GM18951 (cell line): ENCODE measurements around the gene SPI1.

ENCODE experiments used
- POLR2A ChIP-seq: IDR thresholded peaks from 4 replicates; pipeline ENCODE4 v1.6.1; 2011; ENCODE audit warnings: mild to moderate bottlenecking; ENCODE audit not compliant: insufficient read length, insufficient read depth; ENCODE audit errors: extremely low read depth
- in situ Hi-C: fragments of 300-500 bp; cut with MboI; formaldehyde crosslinking; loops from one replicate; pipeline ENCODE4 v1.12.0; 2022; ENCODE audit warnings: low sequenced_read_pairs, mixed read lengths, inconsistent platforms; ENCODE audit not compliant: unreplicated experiment

The SPI1 gene

GRCh38 chr11:47356129-47356997 is 22.0 kb downstream of the SPI1 start:
- no peak for TF ChIP-seq POLR2A

DNA sequence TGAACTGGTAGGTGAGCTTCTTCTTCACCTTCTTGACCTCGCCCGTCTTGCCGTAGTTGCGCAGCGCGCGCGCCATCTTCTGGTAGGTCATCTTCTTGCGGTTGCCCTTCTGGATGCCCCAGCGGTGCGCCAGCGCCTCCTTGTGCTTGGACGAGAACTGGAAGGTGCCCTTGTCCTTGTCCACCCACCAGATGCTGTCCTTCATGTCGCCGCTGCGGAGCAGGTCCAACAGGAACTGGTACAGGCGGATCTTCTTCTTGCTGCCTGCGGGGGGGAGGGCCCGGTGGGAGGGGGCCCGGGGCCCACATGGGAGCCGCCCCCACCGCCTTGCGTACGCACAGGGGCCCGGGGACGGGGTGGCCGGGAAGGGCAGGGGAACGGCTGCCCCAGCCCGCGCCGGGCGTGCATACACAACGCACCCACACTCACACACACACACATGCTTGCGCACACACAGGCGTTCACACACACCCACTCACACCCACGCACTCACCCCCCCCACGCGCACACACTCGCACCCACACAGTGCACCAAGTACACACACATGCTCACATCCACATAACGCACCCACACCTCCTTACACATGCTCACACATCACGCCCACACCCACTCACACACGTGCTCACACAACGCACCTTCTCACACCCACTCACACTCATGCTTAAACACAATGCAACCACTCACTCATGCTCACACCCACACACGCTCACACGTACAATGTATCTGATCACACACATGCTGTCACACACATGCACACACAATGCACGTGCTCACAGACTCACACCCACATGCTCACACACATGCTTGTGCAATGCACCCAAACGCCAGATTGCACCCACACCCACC is 22.8 kb downstream of the SPI1 start:
- no peak for TF ChIP-seq POLR2A
- in situ Hi-C loops = no loop called here

More at GRCh38 chr11:47356129-47356997, 22.0 kb downstream of the SPI1 start:
- in situ Hi-C loops = no loop called here

- in situ Hi-C loops = no loop called here
- no peak for TF ChIP-seq POLR2A
Observed at GRCh38 chr11:47354913-47355282, 23.4 kb downstream of the SPI1 start.

DNA sequence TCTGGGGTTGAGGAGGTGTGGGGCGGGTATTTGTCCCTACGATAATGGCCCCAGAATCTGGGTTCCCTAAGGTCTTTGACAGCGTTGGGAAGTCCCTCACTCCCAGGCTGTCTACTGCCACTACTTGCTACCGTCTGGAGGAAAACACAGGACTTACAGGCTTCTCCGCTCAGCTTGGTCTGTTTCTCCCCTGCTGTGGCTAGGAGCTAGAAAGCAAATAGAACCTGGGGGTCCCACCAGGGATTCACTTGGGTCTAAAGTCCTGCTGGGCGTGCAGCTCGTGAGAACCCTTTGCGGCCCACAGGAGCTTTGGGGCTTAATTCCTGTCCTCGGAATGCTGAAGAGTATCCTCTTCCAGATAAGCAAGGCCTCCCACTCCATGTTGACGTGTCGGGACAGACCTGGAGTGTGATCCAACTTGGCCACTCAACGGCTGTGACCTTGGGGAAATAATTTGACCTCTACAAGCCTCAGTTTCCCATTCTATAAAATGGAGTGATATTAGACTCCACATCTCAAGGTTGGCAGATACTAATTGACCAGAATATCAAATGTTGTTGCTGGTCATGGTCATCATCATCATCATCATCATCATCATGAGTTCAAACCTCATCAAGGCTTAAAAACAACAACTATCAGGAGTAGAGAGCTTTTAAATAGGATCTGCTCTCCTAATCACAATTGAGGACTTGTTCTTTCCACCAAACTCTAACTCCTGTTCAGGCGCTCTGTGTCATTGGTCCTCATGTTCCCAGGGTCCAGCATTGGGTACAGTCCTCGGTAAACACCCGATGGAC is 24.2 kb downstream of the SPI1 start:
- in situ Hi-C loops = no loop called here
- TF ChIP-seq POLR2A = no peak

GRCh38 chr11:47352556-47352955 is 25.8 kb downstream of the SPI1 start, which contains the start of gene MYBPC3:
TSS of gene MYBPC3 (minus strand) at chr11:47352702. CDS start at chr11:47352647, 55 bp downstream.
- no peak for TF ChIP-seq POLR2A
- in situ Hi-C loops = no loop called here

DNA sequence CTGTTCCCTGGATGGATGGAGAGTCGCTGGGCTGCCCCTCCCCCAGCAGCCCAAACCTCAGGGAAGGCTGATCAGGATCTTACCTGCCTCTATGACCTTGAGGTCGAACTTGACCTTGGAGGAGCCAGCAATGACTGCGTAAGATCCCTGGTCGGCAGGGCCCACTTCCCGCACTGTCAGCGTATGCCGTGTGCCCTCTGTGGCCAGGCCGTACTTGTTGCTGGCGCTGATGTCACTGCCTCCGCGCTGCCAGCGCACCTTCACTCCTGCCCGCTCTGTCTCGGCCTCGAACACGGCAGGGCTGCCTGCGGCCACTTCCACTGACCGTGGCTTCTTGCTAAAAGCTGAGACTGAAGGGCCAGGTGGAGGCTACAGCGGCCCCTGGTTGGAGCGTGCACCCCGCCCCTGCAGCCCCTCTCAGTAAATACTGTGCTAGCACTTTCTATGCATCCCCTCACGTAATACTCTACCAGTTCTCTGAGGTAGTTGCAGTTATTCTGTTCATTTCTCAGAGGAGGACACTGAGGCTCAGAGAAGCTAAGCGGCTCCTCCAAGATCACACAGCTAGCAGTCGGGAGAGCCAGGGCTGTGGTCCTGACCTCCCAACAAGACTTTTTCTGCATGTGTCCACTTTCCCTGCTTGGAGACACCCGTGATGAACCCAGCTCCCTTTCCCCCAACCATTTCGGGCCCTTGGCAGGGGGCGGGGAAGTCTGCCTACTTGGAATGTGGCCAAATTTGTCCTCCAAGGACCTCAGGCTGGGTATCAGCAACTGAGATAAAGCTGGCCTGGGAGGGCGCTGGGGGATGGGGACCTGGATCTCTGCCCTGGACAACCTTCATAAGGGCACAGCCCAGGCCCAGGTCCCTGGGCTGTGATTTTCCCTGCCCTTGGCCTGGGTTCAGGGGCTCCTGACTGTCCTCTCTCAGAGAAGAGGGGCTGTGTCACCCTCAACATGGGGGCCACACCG is 26.9 kb downstream of the SPI1 start:
- no peak for TF ChIP-seq POLR2A
- in situ Hi-C loops = no loop called here

GRCh38 chr11:47350315-47350714 is 28.0 kb downstream of the SPI1 start:
- in situ Hi-C loops = no loop called here
- TF ChIP-seq POLR2A = no peak

GRCh38 chr11:47349521-47350095 is 28.7 kb downstream of the SPI1 start:
- TF ChIP-seq POLR2A = no peak
- in situ Hi-C loops = no loop called here

GRCh38 chr11:47348859-47349258 is 29.5 kb downstream of the SPI1 start:
- in situ Hi-C loops = no loop called here
- TF ChIP-seq POLR2A = no peak

GRCh38 chr11:47348131-47348802 is 30.1 kb downstream of the SPI1 start:
- TF ChIP-seq POLR2A = no peak
- in situ Hi-C loops = no loop called here

- in situ Hi-C loops = no loop called here
- TF ChIP-seq POLR2A = no peak
Observed at GRCh38 chr11:47347137-47347536, 31.2 kb downstream of the SPI1 start.
